ENCODE results near the gene BCAS3.

The BCAS3 gene

DNA sequence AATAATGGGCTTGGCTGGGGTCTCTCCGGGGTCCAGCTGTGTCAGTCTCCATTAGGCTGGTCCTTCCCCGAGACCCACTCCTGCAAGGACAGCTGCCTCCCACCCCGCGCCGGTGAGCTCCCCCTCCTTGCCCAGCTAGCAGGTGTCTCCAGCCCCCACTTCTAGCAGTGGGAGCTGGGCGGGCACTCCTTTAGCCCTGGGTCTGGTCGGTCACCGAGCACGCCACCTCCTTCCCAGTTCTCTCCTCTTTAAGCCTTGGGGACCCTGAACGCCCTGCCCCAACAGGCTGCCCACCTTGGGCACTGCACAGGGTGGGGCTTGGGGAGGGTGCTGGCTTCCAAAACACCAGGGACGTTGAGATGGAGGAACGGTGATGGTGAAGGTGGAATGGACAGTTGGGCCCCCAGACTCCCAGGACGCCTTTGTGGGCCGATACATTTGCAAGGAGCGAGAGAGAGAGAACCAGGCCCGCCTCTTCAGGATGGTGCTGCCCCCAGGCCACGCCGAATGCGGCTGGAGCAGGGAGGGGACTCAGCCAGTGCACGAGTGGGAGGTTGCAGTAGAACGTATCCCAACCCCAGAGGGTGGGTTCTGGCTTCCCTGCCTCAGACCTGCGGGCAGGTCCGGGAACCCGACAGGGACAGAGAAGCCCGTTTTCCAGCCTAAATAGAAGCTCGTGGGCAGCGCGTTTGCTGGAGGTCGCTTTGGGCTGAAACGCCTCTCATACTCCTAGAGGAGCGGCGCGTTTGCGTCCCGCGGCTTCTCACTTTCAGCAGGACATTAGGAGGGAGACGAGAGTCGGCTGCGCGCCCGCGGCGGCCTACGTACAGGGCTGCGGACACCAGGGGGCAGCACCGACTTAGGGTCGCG lies 732.7 kb downstream of the BCAS3 start:
- H2AFZ ChIP-seq: peak overlapping the region; percentile 53
- H3K36me3 ChIP-seq (ENCODE audit: control insufficient read depth, insufficient read depth, low read length): no peaks in the 10 kb centered on the region
- H3K27me3 ChIP-seq (ENCODE audit: control insufficient read depth, insufficient read depth, low read length): peaks cover 3% of the 10 kb centered on the region
- no peaks in the 10 kb centered on the region for H3K79me2 ChIP-seq
- no peak overlapping the region for H3K4me3 ChIP-seq (ENCODE audit: low read depth, low read length)
- peaks cover 4% of the 10 kb centered on the region for H3K4me1 ChIP-seq
- H3K9ac ChIP-seq: no peak overlapping the region
- H3K9me3 ChIP-seq (ENCODE audit: control insufficient read depth, low read length): no peaks in the 10 kb centered on the region
- TF ChIP-seq, protein P1, sequence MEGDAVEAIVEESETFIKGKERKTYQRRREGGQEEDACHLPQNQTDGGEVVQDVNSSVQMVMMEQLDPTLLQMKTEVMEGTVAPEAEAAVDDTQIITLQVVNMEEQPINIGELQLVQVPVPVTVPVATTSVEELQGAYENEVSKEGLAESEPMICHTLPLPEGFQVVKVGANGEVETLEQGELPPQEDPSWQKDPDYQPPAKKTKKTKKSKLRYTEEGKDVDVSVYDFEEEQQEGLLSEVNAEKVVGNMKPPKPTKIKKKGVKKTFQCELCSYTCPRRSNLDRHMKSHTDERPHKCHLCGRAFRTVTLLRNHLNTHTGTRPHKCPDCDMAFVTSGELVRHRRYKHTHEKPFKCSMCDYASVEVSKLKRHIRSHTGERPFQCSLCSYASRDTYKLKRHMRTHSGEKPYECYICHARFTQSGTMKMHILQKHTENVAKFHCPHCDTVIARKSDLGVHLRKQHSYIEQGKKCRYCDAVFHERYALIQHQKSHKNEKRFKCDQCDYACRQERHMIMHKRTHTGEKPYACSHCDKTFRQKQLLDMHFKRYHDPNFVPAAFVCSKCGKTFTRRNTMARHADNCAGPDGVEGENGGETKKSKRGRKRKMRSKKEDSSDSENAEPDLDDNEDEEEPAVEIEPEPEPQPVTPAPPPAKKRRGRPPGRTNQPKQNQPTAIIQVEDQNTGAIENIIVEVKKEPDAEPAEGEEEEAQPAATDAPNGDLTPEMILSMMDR (IDR thresholded peaks at IDR 0.05): peak; percentile 33
- H3K27ac ChIP-seq: peak overlapping the region; percentile 70
- H3K4me2 ChIP-seq (ENCODE audit: low read length): peak overlapping the region; percentile 1

DNA sequence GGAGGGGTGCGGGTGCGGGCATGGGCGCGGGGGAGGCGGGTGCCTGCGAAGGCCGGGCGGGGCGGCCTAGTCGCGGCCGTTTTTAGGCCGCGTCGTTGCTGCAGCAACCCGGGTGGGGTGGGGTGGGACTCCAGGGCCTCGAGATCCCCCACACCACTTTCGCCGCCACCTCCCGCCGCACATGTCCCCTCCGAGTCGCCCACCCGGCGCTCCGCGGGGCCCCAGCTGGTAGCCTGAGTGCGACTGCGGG lies 733.3 kb downstream of the BCAS3 start:
- Histone ChIP-seq H3K4me1 (peaks cover 4% of the 10 kb centered on the region), H3K27ac (peak overlapping the region; percentile 70), H3K27me3 (ENCODE audit: control insufficient read depth, insufficient read depth, low read length) (peaks cover 3% of the 10 kb centered on the region), H3K9ac (no peak overlapping the region), H2AFZ (peak overlapping the region; percentile 96), H3K4me2 (ENCODE audit: low read length) (peak overlapping the region; percentile 79), H3K4me3 (ENCODE audit: low read depth, low read length) (no peak overlapping the region), H3K79me2 (no peaks in the 10 kb centered on the region), H3K36me3 (ENCODE audit: control insufficient read depth, insufficient read depth, low read length) (no peaks in the 10 kb centered on the region), H3K9me3 (ENCODE audit: control insufficient read depth, low read length) (no peaks in the 10 kb centered on the region)
- TF ChIP-seq, protein P1 (IDR thresholded peaks at IDR 0.05): no peak

DNA sequence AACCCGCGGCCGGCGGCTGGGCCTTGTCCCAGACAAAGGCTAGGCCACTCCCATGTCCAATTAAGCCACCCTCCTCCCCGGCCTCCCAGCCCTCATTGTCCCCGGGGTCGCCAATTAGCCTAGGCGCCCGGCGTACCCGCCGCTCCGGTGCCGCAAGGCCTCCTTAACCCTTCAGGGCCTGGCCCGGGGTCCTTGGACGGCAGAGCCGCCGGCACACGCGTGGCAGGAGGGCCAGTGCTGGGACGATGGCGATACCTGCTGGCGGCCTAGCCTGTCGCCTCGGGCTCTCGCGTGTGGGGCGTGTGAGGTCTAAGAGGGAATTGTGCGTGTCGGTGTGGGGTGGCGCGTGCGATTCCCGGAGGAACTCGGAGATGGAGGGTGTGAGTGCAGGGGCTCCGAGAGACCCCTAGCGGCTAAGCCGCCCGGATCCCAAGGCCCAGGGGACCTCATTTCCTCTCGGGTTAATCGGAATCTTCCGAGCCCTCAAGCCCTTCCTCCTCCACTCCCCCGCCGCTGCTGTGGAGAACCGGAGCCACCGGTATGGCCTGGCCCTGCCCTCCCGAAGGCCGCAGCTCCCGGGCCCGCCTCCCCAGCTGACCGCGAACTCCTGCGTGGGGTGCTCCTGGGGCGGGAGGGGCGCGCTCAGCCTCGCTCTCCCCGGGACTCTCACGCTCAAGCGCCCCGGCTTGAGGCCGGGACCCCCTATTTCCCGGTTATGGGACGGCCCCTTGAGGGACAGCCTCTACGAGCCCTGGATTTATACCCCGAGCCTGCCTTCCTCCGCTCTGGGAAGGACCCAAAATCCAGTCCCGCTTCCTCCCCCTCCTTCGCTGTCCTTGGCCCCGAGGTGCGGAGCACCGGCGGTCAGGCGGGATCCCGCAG lies 733.9 kb downstream of the BCAS3 start:
- TF ChIP-seq, protein P1 (IDR thresholded peaks at IDR 0.05): no peak
- H3K4me1 ChIP-seq: peaks cover 4% of the 10 kb centered on the region
- no peaks in the 10 kb centered on the region for H3K79me2 ChIP-seq
- H3K4me2 ChIP-seq (ENCODE audit: low read length): peak overlapping the region; percentile 79
- peak overlapping the region; percentile 12 for H3K9ac ChIP-seq
- H3K27me3 ChIP-seq (ENCODE audit: control insufficient read depth, insufficient read depth, low read length): peaks cover 3% of the 10 kb centered on the region
- H3K9me3 ChIP-seq (ENCODE audit: control insufficient read depth, low read length): no peaks in the 10 kb centered on the region
- peak overlapping the region; percentile 70 for H3K27ac ChIP-seq
- no peaks in the 10 kb centered on the region for H3K36me3 ChIP-seq (ENCODE audit: control insufficient read depth, insufficient read depth, low read length)
- H2AFZ ChIP-seq: peak overlapping the region; percentile 96
- peak overlapping the region; percentile 60 for H3K4me3 ChIP-seq (ENCODE audit: low read depth, low read length)

DNA sequence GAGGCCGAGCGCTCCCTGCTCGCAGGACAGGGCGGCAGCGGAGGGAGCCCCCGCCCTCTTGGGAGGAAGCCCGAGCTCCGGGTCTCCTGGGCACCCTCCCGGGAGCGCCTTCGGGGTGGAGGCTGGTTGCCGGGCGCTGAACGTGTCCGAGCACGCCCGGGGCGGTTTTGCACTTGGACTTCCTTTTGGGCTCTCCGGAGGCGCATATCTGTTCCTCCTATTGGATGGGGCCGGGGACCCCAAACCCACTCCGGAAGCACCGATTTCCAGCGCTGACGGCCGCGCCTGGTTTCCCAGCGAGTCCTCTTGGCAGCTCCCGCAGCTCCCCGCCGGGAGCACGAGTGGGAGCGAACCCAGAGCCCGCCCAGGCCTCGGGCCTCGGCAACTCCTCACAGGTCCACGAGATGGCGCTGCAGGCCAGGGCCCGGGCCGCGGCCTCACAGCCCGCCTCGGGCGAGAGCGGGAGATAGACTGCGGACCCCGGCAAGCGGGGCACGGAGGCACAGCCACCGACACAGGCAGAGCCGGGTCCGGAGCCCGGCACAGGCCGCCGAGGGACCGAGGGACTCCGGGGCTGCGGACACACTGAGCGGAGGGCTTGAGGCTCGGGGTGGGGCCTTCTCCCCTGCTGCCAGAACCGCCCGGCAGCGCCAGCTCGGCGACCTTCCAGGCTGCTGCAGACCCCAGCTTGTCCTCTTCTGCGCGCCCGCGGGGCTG lies 734.6 kb downstream of the BCAS3 start:
- Histone ChIP-seq H3K9ac (peak overlapping the region; percentile 12), H3K36me3 (ENCODE audit: control insufficient read depth, insufficient read depth, low read length) (no peaks in the 10 kb centered on the region), H3K79me2 (no peaks in the 10 kb centered on the region), H3K4me2 (ENCODE audit: low read length) (peak overlapping the region; percentile 79), H3K4me3 (ENCODE audit: low read depth, low read length) (peak overlapping the region; percentile 60), H3K27ac (peak overlapping the region; percentile 70), H3K4me1 (peaks cover 4% of the 10 kb centered on the region), H3K9me3 (ENCODE audit: control insufficient read depth, low read length) (no peaks in the 10 kb centered on the region), H3K27me3 (ENCODE audit: control insufficient read depth, insufficient read depth, low read length) (peaks cover 3% of the 10 kb centered on the region), H2AFZ (peak overlapping the region; percentile 96)
- TF ChIP-seq, protein P1 (IDR thresholded peaks at IDR 0.05): peak; percentile 97
